ENCODE results near the gene PCNX2. TPM values are rescaled to one million over a fixed set of nuclear protein-coding genes. Genes with fewer than 3 reads are reported as not detected.

Gene PCNX2
- total and polyA plus RNA-seq, 10 of the 15 experiments (the other 5 are each of a cell fraction or from before 2014, with no cell fraction given) = 2.1 to 16.4 (median 8.1) TPM

GRCh38 chr1:232998646-232999045 lies 296.9 kb downstream of the PCNX2 start (continued):
- TF ChIP-seq CREB1 (IDR thresholded peaks at IDR 0.05; ENCODE audit: low read depth) (no peak), RUNX3 (IDR thresholded peaks at IDR 0.05; ENCODE audit: low read length) (no peak), WRNIP1 (IDR thresholded peaks at IDR 0.05; ENCODE audit: borderline replicate concordance, low read depth, low read length) (no peak), TBL1XR1 (IDR thresholded peaks at IDR 0.05; ENCODE audit: low read depth, low read length) (no peak), ZBED1 (IDR thresholded peaks at IDR 0.05; ENCODE audit: borderline replicate concordance) (no peak), ATF3 (IDR thresholded peaks at IDR 0.05; ENCODE audit: borderline replicate concordance, extremely low read depth, low read depth, low read length) (no peak), POLR2A (IDR thresholded peaks at IDR 0.05; ENCODE audit: low read depth, low read length) (no peak)

GRCh38 chr1:232998138-232998537 lies 297.4 kb downstream of the PCNX2 start:
- H3K4me2 ChIP-seq (ENCODE audit: control insufficient read depth, insufficient read depth) = no peak overlapping the region
- ChIA-PET POLR2A (no interaction called here), RAD21 (ENCODE audit: unreplicated experiment) (no interaction called here), SMC1A (ENCODE audit: uncharacterized antibody, unreplicated experiment) (no interaction called here), CTCF (no interaction called here)
- BruUV-seq (replicated peaks) = no TSS peak
- FAIRE-seq (no peak), ATAC-seq (no peak), DNase-seq (ENCODE audit: low read depth, low spot score) (no peak)
- no peaks in the 10 kb centered on the region for H3K4me1 ChIP-seq (ENCODE audit: control insufficient read depth, insufficient read depth, low read length)
- no peaks in the 10 kb centered on the region for H3K79me2 ChIP-seq (ENCODE audit: control insufficient read depth, insufficient read depth, low read length)
- H3K27ac ChIP-seq (ENCODE audit: control insufficient read depth, insufficient read depth) = no peak overlapping the region
- H3K9me3 ChIP-seq (replicated peaks; ENCODE audit: control insufficient read depth, insufficient read depth, low read length) = no peaks in the 10 kb centered on the region; the same call in 2 of the 3 replicates
- intact Hi-C loops (cut with micrococcal nuclease; ENCODE audit: unreplicated experiment) (no loop called here), in situ Hi-C loops (cut with MboI) (no loop called here)
- H3K4me3 ChIP-seq = no peak overlapping the region
- 96% methylated on average over 15 of the region's 15 CpGs for WGBS (ENCODE audit: insufficient coverage, insufficient replicate concordance, low lambda C conversion rate, missing lambda C conversion rate)
- H3K36me3 ChIP-seq (ENCODE audit: control insufficient read depth in 2 of 2, insufficient read depth in 2 of 2, low read length in 1 of 2) = no peaks in the 10 kb centered on the region
- H4K20me1 ChIP-seq (ENCODE audit: control insufficient read depth, insufficient read depth) = no peaks in the 10 kb centered on the region
- H3K9ac ChIP-seq (ENCODE audit: control insufficient read depth, insufficient read depth, low read length) = no peak overlapping the region
- H2AFZ ChIP-seq (ENCODE audit: control insufficient read depth, low read depth, low read length) = no peak overlapping the region
- no peaks in the 10 kb centered on the region for H3K27me3 ChIP-seq (replicated peaks in 1 of 2; ENCODE audit: control insufficient read depth in 2 of 2, insufficient read depth in 2 of 2, low read length in 1 of 2)
- TF ChIP-seq SIX5 (IDR thresholded peaks at IDR 0.05; ENCODE audit: low read depth, low read length, severe bottlenecking) (no peak), EZH2 (IDR thresholded peaks at IDR 0.05; ENCODE audit: borderline replicate concordance, control insufficient read depth, low read depth, low read length) (no peak), HDAC2 (IDR thresholded peaks at IDR 0.05) (no peak), EP300 (IDR thresholded peaks at IDR 0.05; ENCODE audit: borderline replicate concordance in 1 of 2, control insufficient read depth in 1 of 2, low read depth in 2 of 2, low read length in 2 of 2) (no peak), RUNX3 (IDR thresholded peaks at IDR 0.05; ENCODE audit: low read length) (no peak), POLR2A (IDR thresholded peaks at IDR 0.05; ENCODE audit: low read depth, low read length) (no peak), SMARCA5 (IDR thresholded peaks at IDR 0.05) (no peak), MAX (IDR thresholded peaks at IDR 0.05; ENCODE audit: low read depth, low read length) (no peak), ZNF384 (IDR thresholded peaks at IDR 0.05; ENCODE audit: borderline replicate concordance, low read depth, low read length) (no peak), CREM (IDR thresholded peaks at IDR 0.05; ENCODE audit: low read depth) (no peak), SIN3A (IDR thresholded peaks at IDR 0.05; ENCODE audit: low read depth, low read length) (no peak), CEBPZ (IDR thresholded peaks at IDR 0.05; ENCODE audit: low read depth, low read length) (no peak), TBL1XR1 (IDR thresholded peaks at IDR 0.05; ENCODE audit: low read depth, low read length) (no peak), ETV6 (conservative IDR thresholded peaks at IDR 0.05 in 1 of 2, IDR thresholded peaks at IDR 0.05 in 1 of 2; ENCODE audit: borderline replicate concordance in 1 of 2, low read depth in 1 of 2) (no peak), IRF5 (IDR thresholded peaks at IDR 0.05; ENCODE audit: borderline replicate concordance) (no peak), ATF7 (IDR thresholded peaks at IDR 0.05; ENCODE audit: low read depth) (no peak)

Measured in GM12878 (cell line).